Measurements from ENCODE around the gene IFNGR2.

- no peak for TF ChIP-seq POLR2A (IDR thresholded peaks at IDR 0.05; ENCODE audit: low read length)
- TF ChIP-seq GATA1 (IDR thresholded peaks at IDR 0.05; ENCODE audit: low read depth, low read length) = no peak
Measured at GRCh38 chr21:33414926-33415325, 11.7 kb downstream of the IFNGR2 start.
